ENCODE measurements around the gene FAM216B.
"Not testable (repeated sequence)": the region's sequence is repeated elsewhere in the genome, so short reads cannot be mapped to it uniquely, and the experiment has no call there.

The FAM216B gene

DNA sequence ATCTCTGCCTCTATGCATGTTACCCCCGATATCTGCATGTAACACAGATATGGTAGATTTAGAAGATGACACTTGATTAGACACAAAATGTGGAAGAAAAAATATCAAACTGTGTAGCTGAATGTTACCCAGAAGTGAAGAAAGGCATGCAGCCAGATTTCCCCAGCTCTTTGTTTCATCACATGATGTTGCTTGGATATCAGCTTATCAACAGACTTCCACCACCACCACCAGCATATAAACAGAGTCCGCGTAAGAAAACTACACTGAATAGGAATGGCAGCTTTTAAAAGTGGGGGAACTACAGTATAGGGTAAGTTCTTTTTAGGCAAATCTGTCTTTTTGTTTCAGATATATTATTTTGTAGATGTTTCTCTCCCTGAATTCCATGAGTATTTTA is at the start of gene FAM216B:
FAM216B (plus strand) TSS at position 233 of the 400 bp plus-strand sequence. CDS start 2,484 bp downstream, outside the sequence.
- DNase-seq = no peak

GRCh38 chr13:42732073-42732472 is 49.3 kb upstream of the FAM216B start:
- no peak for DNase-seq

GRCh38 chr13:42733046-42733445 is 48.3 kb upstream of the FAM216B start:
- DNase-seq = no peak

DNA sequence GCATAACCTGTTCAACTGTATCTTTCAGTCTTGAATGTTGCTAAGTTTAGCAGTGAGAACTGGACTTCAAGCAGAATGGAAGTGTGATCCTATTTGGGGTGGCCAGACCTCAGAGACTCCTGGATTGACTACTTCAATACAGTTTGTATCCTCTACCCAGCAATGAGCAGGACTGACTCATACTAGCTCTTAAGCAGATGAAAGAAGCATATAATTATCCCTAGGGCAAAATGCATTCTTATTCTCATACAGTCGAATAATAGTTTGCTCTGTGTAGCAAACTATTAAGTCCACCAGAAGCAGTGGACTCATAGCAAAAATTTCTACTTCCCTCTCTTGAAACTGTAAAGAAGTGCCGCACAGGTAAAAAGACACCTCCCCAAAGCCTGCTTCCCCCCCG is 46.4 kb upstream of the FAM216B start:
- DNase-seq = no peak

DNA sequence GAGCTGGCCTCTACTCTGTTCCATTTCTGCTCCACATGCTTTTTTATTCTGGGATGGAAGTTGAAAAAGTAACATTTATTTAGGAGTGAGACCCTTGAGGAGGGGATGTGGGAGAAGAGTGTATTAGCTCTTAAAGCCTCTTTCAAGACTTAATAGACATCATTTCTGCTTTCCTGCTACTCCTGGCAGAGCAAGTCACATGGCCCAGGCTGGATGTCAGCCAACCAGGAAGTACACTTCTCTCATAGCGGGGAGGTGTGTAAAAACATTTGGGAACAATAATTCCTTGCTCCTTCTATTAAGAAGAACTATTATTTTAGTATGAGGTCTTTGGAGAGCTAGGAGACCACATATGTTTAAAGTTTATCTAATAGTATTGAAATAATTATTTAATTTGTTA is 40.6 kb upstream of the FAM216B start:
- DNase-seq = no peak

- DNase-seq = no peak
These were observed 39.5 kb upstream of the FAM216B start for GRCh38 chr13:42741914-42742313.

DNA sequence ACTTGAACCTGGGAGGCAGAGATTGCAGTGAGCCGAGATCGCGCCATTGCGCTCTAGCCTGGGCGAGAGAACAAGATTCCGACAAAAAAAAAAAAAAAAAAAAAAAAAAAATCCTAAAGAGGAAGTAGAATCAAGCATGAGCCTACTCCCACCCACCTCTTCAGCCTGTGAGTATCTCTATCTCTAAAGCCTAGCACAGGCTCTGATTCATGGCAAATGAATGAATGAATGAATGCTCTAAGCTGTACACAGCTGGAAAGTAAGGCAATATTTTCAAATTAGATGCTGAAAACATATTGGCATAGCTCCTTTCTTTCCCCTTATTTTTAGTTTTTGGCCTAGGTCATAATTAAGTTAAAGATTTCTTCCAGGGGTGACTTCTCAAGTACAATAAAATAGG is 35.7 kb upstream of the FAM216B start:
- DNase-seq = no peak

DNA sequence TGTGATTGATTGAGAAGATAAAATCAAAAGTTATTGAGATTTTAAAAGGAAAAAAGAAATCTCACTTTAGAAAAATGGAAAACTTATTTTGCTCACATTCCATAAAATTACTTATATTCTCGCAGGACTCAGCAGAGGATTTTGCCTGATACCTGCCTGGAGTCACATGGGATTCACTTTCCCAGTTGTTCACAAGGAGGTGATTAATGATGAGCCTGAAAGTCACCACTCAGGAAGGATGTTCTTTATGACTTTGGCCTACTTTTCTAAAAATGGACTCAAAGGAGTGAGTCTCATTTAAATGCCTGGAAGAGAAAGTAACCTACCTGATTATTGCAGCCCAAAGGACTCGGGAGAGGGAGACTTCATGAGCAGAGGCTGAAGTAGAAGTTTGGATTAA is 34.5 kb upstream of the FAM216B start:
- DNase-seq = no peak

- no peak for DNase-seq
These were observed 33.9 kb upstream of the FAM216B start for GRCh38 chr13:42747399-42747873.

- no peak for DNase-seq
These were observed 30.6 kb upstream of the FAM216B start for GRCh38 chr13:42750794-42751193.

- no peak for DNase-seq
These were observed 29.7 kb upstream of the FAM216B start for GRCh38 chr13:42751693-42752092.

- DNase-seq = no peak
These were observed 28.7 kb upstream of the FAM216B start for GRCh38 chr13:42752731-42753130.

DNA sequence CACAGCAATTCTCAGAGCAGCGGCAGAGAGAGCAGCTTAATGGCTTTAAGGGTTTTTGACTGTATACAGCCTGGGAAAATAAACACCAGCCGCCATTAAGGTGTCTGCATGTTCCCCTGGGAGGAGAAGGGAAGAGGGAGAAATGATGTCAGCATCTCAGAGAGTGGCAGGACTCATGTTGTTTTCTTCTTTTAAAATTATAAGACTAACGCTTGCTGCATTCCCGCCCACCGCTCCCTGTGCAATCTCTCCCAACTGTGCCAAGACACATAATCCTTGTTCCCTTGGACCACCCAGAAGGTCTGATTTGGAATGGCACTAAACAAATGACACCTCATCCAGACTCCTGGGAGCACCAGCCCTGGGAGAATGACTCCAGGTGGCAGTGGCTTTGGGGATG is 27.7 kb upstream of the FAM216B start:
- no peak for DNase-seq

DNA sequence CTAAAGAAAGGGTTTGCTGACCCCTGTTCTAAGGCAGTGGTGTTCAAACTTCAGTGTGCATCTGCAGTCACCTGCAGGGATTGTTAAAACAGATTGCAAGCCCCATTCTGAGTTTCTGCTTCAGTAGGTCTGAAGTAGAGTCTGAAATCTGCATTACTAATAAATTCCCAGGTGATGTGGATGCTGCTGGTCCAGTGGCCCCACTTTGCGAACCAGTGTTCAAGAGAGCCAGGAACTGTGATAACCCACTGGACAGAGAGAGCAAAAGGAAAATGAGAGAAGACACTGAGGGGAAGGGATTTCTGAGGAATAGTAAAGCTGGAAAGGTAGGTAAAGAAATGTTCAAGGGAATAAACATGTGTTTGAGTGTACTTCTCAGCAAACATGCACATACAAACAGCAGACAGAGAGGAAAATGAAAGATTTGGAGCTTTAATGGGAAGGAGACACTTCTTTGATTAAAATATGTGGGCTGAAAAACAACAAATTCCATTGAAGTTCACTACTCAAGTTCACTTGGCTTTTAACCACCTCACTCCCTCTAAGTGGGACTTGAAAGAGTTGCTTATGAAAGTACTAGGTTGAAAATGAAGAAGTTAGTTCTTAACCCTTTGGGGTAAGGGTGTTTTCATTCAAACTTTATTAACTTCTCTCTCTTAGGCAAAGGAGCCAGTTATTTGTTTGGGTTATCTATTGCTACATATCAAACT is 26.4 kb upstream of the FAM216B start:
- DNase-seq = no peak

- no peak for DNase-seq
These were observed 23.5 kb upstream of the FAM216B start for GRCh38 chr13:42757678-42758420.

- DNase-seq = no peak
These were observed 22.9 kb upstream of the FAM216B start for GRCh38 chr13:42758515-42758914.

DNA sequence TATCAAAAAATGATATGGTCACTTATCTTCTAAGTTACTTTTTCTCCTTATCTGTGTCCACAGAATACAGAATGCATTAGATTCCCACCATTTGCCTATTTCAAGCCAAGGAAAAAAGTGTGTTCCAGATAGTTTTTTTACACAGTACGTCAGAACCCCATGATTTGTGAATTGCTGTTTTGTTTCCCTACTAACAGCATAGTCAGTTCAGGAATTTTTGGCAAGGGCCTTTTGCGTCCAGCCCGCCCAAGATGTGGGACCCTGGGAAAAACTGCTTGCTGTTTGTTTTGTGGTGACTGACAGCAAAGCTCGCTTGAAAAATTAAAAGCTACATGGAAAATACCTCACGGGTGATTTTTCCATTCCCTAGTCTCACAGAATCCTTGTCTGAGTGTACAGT is 20.4 kb upstream of the FAM216B start:
- no peak for DNase-seq

DNA sequence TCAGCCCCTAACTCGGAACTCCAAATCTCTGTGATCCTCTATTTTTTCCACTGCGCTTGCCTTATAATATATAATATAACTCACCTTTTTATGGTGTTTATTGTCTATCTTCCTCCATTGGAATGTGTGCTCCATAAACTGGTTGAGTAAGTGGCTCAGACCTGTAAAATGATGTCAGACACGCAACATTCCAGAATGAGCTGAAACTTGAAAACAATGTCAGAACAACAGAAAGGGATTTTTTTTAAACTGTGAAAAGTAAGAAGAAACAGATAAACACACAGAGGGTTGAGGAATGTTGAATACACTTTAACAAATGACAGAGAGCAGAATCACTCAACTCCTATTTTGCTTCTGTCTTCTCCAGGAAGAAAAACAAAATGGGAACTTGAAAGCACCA is 19.1 kb upstream of the FAM216B start:
- DNase-seq = no peak

GRCh38 chr13:42762917-42763316 is 18.5 kb upstream of the FAM216B start:
- no peak for DNase-seq

GRCh38 chr13:42766016-42766415 is 15.4 kb upstream of the FAM216B start:
- no peak for DNase-seq

DNA sequence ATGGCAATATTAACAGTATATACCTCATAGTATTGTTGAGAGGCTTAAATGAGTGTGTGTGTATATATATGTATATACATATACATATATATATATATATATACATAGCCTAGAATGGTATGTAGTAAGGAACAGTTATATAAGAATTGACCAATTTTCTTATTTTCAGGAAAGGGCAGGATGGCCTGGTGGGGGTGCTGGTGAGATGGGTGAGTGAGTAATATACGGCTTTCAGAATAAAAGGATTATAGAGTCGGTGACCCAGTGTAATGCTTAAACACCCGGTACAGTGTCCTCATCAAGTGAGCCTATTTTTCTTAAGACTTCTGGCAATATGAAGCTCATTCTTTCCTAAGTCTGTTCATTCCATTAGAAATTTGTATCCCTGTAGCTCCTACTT is 11.7 kb upstream of the FAM216B start:
- no peak for DNase-seq

- DNase-seq = not testable (repeated sequence)
These were observed 4.8 kb upstream of the FAM216B start for GRCh38 chr13:42776558-42776957.

GRCh38 chr13:42777467-42777866 is 3.9 kb upstream of the FAM216B start:
- DNase-seq = no peak

DNA sequence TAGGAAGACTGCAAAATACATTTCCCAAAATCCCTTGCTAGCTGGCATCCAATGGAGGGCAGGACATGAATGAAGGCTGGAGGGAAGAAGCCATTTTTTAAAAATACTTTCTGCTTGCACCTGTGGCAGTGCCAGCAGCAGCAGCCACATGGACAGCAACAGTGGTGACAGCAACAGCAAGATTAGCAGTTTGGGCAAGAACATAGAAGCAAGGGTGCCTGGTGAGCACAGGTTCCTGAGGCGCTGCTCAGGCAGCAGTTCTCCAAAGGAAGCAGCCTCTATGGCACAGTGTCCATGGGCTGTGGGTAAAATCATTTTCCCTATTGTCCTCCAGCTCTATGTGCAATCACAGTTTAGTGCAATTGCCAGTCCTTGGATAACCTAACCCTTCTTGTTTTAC is 1.3 kb upstream of the FAM216B start:
- no peak for DNase-seq

- DNase-seq = no peak
These were observed 5.3 kb downstream of the FAM216B start for GRCh38 chr13:42786715-42787114.
